ENCODE results near the gene TSNAX. TPM values are rescaled to one million over a fixed set of nuclear protein-coding genes. Genes with fewer than 3 reads are reported as not detected.

Gene TSNAX
- total RNA-seq, 1 experiment from 2014 or later = 26.8 TPM

DNA sequence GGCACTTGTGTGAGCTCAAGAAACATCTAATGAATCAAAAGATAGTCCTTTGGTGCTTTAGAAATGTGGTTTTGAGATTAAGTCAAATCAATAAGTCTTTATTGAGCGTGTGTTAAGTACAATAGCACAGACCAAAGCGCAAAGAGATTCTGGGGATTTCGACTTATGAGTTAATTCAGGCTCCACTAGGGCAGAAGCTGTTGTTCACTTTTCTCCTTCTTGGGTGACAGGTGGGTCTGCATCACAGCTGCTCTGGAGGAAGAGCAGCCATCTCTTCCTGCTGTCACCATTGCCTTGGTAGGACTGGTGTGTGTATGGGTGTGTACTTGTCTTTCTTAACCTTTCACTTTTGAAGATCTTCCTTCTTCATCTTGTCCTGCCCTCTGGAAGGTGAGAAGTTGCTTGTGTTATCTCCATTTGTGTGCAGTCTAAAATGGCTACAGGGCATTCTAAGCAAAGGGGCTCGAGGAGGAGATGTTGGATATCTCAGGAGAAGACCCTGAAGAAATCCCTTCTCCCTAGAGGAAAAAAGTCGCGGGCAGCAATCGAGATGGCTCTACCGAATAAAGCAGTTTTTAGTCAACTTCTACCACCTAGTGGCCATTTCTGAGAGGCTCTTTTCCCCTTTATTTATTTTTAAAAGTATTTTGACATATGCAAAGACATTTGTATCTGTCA lies 75.3 kb downstream of the TSNAX start:
- no peaks in the 10 kb centered on the region for H3K36me3 ChIP-seq
- peak overlapping the region; percentile 45 for H3K4me3 ChIP-seq
- no peaks in the 10 kb centered on the region for H3K9me3 ChIP-seq
- H3K27me3 ChIP-seq = no peaks in the 10 kb centered on the region
- peak; percentile 23 for DNase-seq

DNA sequence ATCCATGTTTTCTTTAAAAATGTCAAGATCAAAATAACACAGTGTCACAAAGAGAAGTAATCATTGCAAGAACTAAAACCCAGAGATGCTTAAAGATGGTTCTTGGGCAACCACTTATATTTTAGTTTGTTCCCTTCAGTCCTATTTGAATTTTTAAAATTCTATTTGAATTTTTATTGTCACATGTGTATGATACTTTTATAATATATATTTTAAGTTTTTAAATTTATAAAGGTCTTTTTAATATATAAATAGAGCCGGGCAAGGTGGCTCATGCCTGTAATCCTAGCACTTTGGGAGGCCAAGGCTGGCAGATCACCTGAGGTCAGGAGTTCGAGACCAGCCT lies 75.8 kb downstream of the TSNAX start:
- no peaks in the 10 kb centered on the region for H3K9me3 ChIP-seq
- H3K27me3 ChIP-seq = no peaks in the 10 kb centered on the region
- DNase-seq = no peak
- no peak overlapping the region for H3K4me3 ChIP-seq
- H3K36me3 ChIP-seq = no peaks in the 10 kb centered on the region

DNA sequence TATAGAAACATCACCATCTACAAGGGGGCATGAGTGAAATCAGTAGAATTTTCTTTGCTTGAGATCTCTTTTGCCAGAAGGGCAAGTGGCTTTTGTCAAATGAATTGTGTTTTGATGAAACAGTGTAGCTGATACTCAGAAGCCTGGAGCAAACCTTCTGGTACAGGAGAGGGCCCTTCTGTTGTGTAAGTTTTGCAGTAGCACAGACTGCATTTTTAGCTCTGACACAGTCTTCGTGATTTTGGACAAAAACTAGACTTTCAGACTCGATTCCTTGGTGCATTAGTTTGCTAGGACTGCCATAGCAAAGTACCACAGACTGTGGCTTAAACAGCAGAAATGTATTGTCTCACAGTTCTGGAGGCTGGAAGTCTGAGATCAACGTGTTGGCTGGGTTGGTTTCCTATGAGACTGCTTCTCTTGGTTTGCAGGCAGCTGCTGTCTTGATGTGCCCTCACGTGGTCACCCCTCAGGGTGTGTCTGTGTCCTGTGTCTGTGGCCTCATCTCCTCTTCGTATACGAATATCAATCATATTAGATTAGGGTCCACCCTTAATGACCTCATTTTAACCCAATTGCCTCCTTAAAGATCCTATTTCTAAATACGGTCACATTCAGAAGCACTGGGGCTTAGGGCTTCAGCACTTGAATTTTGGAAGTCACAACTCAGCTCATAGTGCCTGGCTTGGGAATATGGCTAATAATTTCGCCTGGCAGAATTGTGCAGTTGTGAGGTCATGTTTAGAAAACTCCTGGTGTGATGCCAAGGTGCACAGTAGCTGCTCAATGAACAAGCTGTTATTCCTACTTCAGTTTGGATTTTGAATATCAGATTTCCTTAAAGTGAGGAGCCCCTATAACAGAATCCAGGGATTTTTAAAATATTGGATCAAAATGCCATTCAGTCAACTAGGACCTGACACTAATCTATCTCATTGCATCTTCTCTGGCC lies 77.0 kb downstream of the TSNAX start:
- Histone ChIP-seq H3K36me3 (no peaks in the 10 kb centered on the region), H3K4me3 (no peak overlapping the region), H3K9me3 (no peaks in the 10 kb centered on the region), H3K27me3 (no peaks in the 10 kb centered on the region)
- no peak for DNase-seq

DNA sequence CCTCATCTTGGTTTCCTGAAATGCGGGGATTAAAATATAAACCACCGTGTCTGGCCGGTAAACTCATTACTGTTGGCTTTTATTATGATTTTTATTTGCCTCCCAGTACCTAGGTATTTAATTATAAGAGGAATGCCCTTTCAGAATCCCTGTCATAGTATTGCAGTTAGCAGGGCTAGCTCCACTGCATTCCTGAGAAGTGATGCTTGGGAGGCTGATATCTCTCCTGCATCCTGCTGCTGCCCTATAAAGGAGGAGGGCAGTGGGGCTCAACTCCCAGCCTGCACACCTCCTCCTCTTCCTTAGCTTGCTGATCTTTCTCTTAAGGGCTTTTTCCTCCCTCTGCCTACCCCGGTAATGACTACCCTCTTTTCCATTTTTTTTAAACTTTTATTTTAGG lies 78.2 kb downstream of the TSNAX start:
- Histone ChIP-seq H3K27me3 (no peaks in the 10 kb centered on the region), H3K36me3 (no peaks in the 10 kb centered on the region), H3K9me3 (no peaks in the 10 kb centered on the region), H3K4me3 (no peak overlapping the region)
- DNase-seq = peak; percentile 15

DNA sequence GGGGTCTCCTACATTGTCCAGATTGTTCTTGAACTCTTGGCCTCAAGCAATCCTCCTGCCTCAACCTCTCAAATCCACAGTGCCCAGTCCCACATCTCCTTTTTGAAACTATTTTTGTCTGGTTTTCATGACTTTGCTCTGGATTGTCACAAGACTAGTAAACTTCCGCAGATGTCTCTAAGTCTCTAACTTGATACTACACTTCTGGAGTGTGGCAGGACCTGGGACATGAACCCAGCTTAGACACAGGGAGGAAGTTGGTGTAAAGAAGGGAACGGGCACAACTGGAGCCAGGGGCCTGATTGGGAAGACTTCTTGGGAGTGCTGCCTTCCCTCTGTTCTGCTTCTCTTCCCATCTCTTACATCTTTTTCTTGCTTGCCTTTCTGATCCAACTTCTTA lies 81.9 kb downstream of the TSNAX start:
- no peaks in the 10 kb centered on the region for H3K36me3 ChIP-seq

DNA sequence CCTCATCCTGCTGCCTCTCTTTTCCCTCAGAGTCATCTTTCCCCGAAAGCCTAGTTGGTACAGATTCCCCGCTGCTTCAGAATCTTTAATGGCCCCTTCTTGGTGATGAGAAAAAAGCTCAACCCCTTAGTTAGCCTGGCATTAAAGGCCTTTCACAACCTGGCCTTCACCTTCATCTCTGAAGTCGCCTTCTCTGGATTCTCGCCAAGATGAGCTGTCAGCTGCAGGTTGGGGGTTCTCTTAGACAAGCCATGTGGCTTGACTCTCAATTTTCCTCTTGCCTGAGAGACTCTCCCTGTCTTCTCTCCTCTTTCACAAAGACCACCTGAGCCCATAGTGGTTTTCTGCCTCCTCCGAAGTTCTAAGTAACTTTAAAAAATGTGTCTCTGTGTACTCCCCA lies 82.6 kb downstream of the TSNAX start:
- Histone ChIP-seq H3K9me3 (no peaks in the 10 kb centered on the region), H3K4me3 (no peak overlapping the region), H3K27me3 (peaks cover 4% of the 10 kb centered on the region; the same call in 1 of the 2 replicates), H3K36me3 (no peaks in the 10 kb centered on the region)
- no peak for DNase-seq

More for the DNA sequence above, 81.9 kb downstream of the TSNAX start:
- H3K9me3 ChIP-seq = no peaks in the 10 kb centered on the region
- no peak for DNase-seq
- peaks cover 4% of the 10 kb centered on the region; the same call in 1 of the 2 replicates for H3K27me3 ChIP-seq
- no peak overlapping the region for H3K4me3 ChIP-seq

DNA sequence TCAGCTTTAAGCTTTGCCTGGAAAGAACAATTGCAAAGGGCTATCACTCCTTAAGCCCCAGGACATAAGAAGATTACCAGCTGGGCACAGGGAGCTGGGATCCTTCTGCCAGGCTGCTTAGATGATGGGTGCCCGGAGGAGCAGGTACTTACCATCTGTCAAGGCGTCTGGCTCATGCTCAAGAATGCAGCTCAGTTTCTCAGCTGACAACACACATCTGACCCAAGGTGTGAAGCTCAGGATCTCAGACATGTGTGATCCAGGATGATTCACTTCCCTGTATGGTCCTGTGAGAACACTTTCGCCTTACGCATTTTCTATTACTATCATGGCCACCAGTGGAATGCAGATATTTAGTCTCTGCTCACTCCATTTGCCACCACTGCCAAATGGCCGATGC lies 83.4 kb downstream of the TSNAX start:
- H3K36me3 ChIP-seq = no peaks in the 10 kb centered on the region
- H3K27me3 ChIP-seq = peaks cover 4% of the 10 kb centered on the region; the same call in 1 of the 2 replicates
- H3K9me3 ChIP-seq = no peaks in the 10 kb centered on the region
- no peak overlapping the region for H3K4me3 ChIP-seq
- DNase-seq = no peak

DNA sequence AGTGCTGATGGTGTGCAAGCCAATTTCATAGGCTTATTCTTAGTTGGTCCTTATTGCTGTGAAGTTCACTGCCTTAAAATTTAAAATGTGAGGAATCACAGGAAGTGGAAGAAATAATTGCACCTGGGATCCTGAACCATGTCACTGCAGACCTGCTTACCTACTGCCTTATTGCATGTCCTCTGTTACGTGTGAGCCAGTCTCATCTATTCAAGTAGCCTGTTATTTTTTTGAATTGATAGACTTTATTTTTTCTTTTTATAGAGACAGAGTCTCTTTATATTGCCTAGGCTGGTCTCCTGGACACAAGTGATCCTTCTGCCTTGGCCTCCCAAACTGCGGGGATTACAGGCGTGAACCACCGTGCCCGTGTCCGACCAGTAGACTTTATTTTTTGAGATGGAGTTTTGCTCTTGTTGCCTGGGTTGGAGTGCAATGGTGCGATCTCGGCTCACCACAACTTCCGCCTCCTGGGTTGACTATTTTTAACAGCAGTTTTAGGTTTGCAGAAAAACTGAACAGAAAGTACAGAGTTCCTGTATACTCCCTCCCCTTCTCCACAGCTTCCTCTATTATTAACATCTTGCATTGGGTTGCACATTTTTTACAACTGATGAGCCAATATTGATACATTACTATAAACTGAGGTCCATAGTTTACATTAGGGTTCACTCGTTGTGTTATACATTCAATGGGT lies 84.1 kb downstream of the TSNAX start:
- H3K36me3 ChIP-seq = no peaks in the 10 kb centered on the region
- H3K9me3 ChIP-seq = no peaks in the 10 kb centered on the region
- H3K27me3 ChIP-seq = peaks cover 4% of the 10 kb centered on the region; the same call in 1 of the 2 replicates
- H3K4me3 ChIP-seq = no peak overlapping the region
- no peak for DNase-seq

DNA sequence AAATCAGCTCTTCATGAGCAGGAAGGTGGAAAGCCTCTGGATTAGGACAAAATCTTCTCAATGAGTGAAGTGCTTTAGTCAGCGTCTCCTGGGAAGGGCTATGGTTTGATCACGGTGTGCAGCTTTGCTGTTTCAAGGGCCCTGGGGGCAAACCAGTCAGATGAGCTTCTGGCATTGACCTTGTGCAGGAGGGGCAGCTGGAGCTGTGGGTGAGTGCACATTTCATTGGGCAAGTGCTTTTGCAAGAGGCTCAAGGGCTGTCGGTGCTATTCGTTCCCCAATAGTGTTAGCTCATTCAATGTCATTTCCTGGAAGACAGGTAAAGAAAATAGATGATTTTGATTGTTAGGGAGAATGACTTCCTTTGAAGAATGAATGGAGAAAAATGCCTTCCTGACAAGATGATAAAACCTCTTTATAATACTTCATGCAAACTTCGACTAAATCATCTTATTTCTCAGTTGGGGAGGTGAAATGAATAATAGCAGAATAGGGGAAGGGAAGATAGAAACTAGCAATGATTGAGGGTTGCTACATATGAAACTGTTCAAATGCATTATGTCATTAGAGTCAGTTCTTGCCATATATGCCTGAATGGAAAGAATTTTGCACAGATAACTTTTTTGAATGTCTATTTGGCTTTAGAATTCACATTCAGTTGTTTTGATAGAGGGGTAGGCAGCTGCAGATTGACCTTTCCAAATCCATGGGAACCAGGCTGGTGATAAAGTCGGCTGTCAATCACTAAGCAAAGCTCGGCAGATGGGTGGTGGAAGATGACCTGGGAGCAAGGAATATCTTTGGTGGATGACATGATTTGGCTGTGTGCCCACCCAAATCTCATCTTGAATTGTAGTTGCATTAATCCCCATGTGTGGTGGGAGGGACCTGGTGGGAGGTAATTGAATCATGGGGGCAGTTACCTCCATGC lies 85.2 kb downstream of the TSNAX start:
- Histone ChIP-seq H3K36me3 (no peaks in the 10 kb centered on the region), H3K27me3 (peaks cover 4% of the 10 kb centered on the region; the same call in 1 of the 2 replicates), H3K9me3 (no peaks in the 10 kb centered on the region), H3K4me3 (no peak overlapping the region)
- no peak for DNase-seq

Other genes with a start within 250 kb of the TSNAX start
- 10.8 and 11.1 TPM in 2 replicates for gene EXOC8, start 190.8 kb upstream of the TSNAX start, total RNA-seq (2014; rRNA removed; shearing (Covaris generic); ENCODE audit: low replicate concordance)
- 4.3 and 6.7 TPM in 2 replicates for gene SPRTN, start 190.4 kb upstream of the TSNAX start, total RNA-seq (2014; rRNA removed; shearing (Covaris generic); ENCODE audit: low replicate concordance)
- 32.7 and 37.4 TPM in 2 replicates for gene EGLN1, start 106.4 kb upstream of the TSNAX start, total RNA-seq (2014; rRNA removed; shearing (Covaris generic); ENCODE audit: low replicate concordance)
- 2.8 and 3.5 TPM in 2 replicates for gene DISC1, start 98.1 kb downstream of the TSNAX start, total RNA-seq (2014; rRNA removed; shearing (Covaris generic); ENCODE audit: low replicate concordance)

All from MG63 (cell line).